Measurements from ENCODE around the gene SIX3.

DNA sequence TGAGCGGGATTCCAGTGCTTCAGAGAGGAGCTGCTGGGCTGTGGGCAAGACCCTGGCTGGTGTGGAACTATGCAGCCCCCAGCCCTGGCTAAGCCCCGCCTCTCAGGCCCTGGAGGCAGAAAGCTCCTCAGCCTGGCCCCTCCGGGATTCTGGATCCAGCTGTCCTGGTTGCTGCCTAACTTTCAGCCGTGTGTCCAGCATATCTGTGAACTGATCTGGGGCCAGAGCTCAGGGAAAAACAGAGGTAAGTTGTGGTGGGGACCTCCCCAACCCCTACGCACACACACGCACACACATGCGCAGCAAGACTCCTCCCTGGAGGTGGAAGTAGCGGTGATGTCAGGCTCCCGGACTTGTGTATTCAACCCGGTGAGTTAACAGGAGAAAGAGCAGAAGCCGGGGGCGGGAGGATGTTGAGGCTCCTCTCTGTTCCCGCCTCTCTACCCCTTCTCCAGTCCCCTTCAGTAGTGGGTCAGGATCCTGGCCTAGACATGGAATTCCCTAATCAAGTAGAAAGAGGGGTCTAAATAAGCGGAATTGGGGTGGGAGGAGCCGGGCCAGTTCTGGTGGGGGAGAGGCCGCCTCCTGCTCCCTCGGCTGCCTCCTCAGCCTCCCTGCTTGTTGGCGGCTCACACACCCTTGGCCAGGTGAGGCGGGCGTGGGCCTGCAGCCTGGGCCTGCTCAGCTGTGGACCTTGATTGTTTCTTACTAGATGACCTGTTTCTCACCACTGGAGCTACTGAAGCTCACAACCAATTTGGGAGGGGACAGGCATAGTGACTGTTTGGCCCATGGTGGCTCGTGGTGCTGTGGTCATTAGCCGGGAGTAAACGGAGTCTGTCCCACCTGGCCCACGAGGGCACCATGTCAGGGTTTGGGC is 34.3 kb downstream of the SIX3 start:
- TF ChIP-seq, protein P1, sequence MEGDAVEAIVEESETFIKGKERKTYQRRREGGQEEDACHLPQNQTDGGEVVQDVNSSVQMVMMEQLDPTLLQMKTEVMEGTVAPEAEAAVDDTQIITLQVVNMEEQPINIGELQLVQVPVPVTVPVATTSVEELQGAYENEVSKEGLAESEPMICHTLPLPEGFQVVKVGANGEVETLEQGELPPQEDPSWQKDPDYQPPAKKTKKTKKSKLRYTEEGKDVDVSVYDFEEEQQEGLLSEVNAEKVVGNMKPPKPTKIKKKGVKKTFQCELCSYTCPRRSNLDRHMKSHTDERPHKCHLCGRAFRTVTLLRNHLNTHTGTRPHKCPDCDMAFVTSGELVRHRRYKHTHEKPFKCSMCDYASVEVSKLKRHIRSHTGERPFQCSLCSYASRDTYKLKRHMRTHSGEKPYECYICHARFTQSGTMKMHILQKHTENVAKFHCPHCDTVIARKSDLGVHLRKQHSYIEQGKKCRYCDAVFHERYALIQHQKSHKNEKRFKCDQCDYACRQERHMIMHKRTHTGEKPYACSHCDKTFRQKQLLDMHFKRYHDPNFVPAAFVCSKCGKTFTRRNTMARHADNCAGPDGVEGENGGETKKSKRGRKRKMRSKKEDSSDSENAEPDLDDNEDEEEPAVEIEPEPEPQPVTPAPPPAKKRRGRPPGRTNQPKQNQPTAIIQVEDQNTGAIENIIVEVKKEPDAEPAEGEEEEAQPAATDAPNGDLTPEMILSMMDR (IDR thresholded peaks at IDR 0.05): no peak
- TF ChIP-seq POLR2A (IDR thresholded peaks at IDR 0.05): no peak

Measured in body of pancreas (tissue), 4 donors.